Panc1 (cell line): ENCODE measurements around the gene ENTHD1. TPM values are rescaled to one million over a fixed set of nuclear protein-coding genes. Genes with fewer than 3 reads are reported as not detected.

Experiments used
- ATAC-seq: fragments of 200-7000 bp; cut with Tn5 transposase; 2 replicates; pipeline ENCODE4 v1.9.1; 2020; ENCODE audit warnings: mild to moderate bottlenecking, moderate library complexity
- BruUV-seq: library from RNA; stranded (reverse); fragments of 400-500 nt; replicated peaks from 2 replicates; lab custom pipeline; 2021; lab: Mats Ljungman, UMichigan
- CTCF ChIA-PET: fragments of 300-600 bp; sonication (Branson Sonifier 250); formaldehyde crosslinking; loops from one replicate; lab custom pipeline; 2022; ENCODE audit warnings: antibody characterized with exemption; lab: Charles Lee
- POLR2A ChIA-PET: fragments of 300-600 bp; sonication (Branson Sonifier 250); formaldehyde crosslinking; loops from one replicate; lab custom pipeline; 2022; ENCODE audit warnings: antibody characterized with exemption; lab: Charles Lee
- DNase-seq: peaks from one replicate; pipeline ENCODE4 v3.0.0-alpha.2; 2010; ENCODE audit warnings: low read depth, low spot score
- H3K27ac ChIP-seq: 2 replicates; pipeline ENCODE4 v1.5.1; 2011; ENCODE audit warnings: mild to moderate bottlenecking, low read length, inconsistent platforms
- H3K27me3 ChIP-seq: fragments of 200-500 bp; sonication (Bioruptor generic); 2 replicates; pipeline ENCODE4 v1.6.0; 2014; ENCODE audit warnings: low read length, inconsistent platforms; ENCODE audit not compliant: control insufficient read depth, insufficient read depth
- H3K36me3 ChIP-seq: fragments of 200-500 bp; sonication (Bioruptor generic); 2 replicates; pipeline ENCODE4 v1.5.1; 2014; ENCODE audit warnings: inconsistent platforms, mild to moderate bottlenecking, low read length, moderate library complexity; ENCODE audit not compliant: control insufficient read depth, insufficient read depth
- H3K4me1 ChIP-seq: 2 replicates; pipeline ENCODE4 v1.5.1; 2011; ENCODE audit warnings: inconsistent platforms, mild to moderate bottlenecking, low read length, moderate library complexity; ENCODE audit not compliant: control insufficient read depth, insufficient read depth
- H3K4me3 ChIP-seq, 2 experiments: 2 replicates each; pipeline ENCODE4 v1.5.1; 2011 to 2012; ENCODE audit warnings: low read depth in 2 of 2, low read length in 2 of 2, mild to moderate bottlenecking in 2 of 2, inconsistent platforms in 1 of 2, moderate library complexity in 1 of 2
- H3K9me3 ChIP-seq: fragments of 200-500 bp; sonication (Bioruptor generic); 2 replicates; pipeline ENCODE4 v1.5.1; 2014; ENCODE audit warnings: low read depth, mild to moderate bottlenecking, inconsistent platforms, low read length, moderate library complexity; ENCODE audit not compliant: control insufficient read depth, insufficient read depth
- CTCF ChIP-seq: fragments of 450-650 bp; IDR thresholded peaks from 2 replicates; pipeline ENCODE4 v1.5.1; 2017; ENCODE audit warnings: mild to moderate bottlenecking
- POLR2AphosphoS5 ChIP-seq: IDR thresholded peaks from 2 replicates; pipeline ENCODE4 v1.6.1; 2012; ENCODE audit warnings: mild to moderate bottlenecking, low read depth, low read length, moderate library complexity
- REST ChIP-seq, 2 experiments: IDR thresholded peaks; 2 replicates each; pipeline ENCODE4 v1.6.1; 2011 to 2012; ENCODE audit warnings: low read depth in 2 of 2, control low read depth in 1 of 2, low read length in 1 of 2, mild to moderate bottlenecking in 1 of 2, moderate library complexity in 1 of 2; ENCODE audit not compliant: insufficient read depth in 1 of 2
- SIN3A ChIP-seq: IDR thresholded peaks from 2 replicates; pipeline ENCODE4 v1.6.1; 2012; ENCODE audit warnings: low read depth, mild to moderate bottlenecking, low read length, moderate library complexity, borderline replicate concordance; ENCODE audit not compliant: insufficient read depth
- TCF7L2 ChIP-seq: IDR thresholded peaks from 2 replicates; pipeline ENCODE4 v1.6.1; 2011; ENCODE audit warnings: mild to moderate bottlenecking, low read depth, low read length, inconsistent platforms
- in situ Hi-C: cut with HindIII; loops from 2 replicates; pipeline ENCODE4 v1.10.0; 2016; ENCODE audit warnings: low sequenced_read_pairs, low pct_unique_long_range_greater_than_20kb
- intact Hi-C: fragments of 100-400 bp; cut with micrococcal nuclease; formaldehyde crosslinking; loops from one replicate; pipeline ENCODE4 v1.10.0; 2022; ENCODE audit not compliant: unreplicated experiment
- total RNA-seq: library from RNA; stranded (reverse); gene quantifications from one replicate; pipeline ENCODE4 v1.2.1, GENCODE V29; 2021; ENCODE audit not compliant: unreplicated experiment

ENTHD1 gene
- total RNA-seq, 1 experiment from 2014 or later, result not detected

- no peak for TF ChIP-seq TCF7L2
- TF ChIP-seq CTCF, result no peak
- no peak for TF ChIP-seq POLR2AphosphoS5
- no peak for TF ChIP-seq SIN3A
- no peak for TF ChIP-seq REST (IDR thresholded peaks at IDR 0.05; ENCODE audit: insufficient read depth in 1 of 2, low read depth in 2 of 2, low read length in 1 of 2)
- Histone ChIP-seq H3K4me3 (no peak overlapping the region), H3K27ac (no peak overlapping the region), H3K4me1 (no peaks in the 10 kb centered on the region), H3K9me3 (no peaks in the 10 kb centered on the region), H3K36me3 (no peaks in the 10 kb centered on the region), H3K27me3 (no peaks in the 10 kb centered on the region)
- BruUV-seq, result no TSS peak
- DNase-seq (no peak), ATAC-seq (no peak)
- intact Hi-C loops, result no loop called here
- in situ Hi-C loops, result no loop called here
- ChIA-PET POLR2A (no interaction called here), CTCF (no interaction called here)
Measured at GRCh38 chr22:39722032-39722325, 171.6 kb downstream of the ENTHD1 start.

- DNase-seq, result no peak
- CTCF ChIA-PET, result no interaction called here
Measured at GRCh38 chr22:39721206-39722031, 172.1 kb downstream of the ENTHD1 start.

More at GRCh38 chr22:39721206-39722031, 172.1 kb downstream of the ENTHD1 start:
- Histone ChIP-seq H3K4me3 (no peak overlapping the region), H3K36me3 (no peaks in the 10 kb centered on the region), H3K9me3 (no peaks in the 10 kb centered on the region), H3K27me3 (no peaks in the 10 kb centered on the region), H3K27ac (no peak overlapping the region), H3K4me1 (no peaks in the 10 kb centered on the region)
- no TSS peak for BruUV-seq
- TF ChIP-seq TCF7L2, result no peak
- no peak for TF ChIP-seq CTCF
- no peak for TF ChIP-seq SIN3A
- TF ChIP-seq POLR2AphosphoS5, result no peak
- POLR2A ChIA-PET, result no interaction called here
- intact Hi-C loops, result no loop called here
- ATAC-seq, result no peak
- in situ Hi-C loops, result no loop called here
